ENCODE data around the gene MRPS6. TPM values are rescaled to one million over a fixed set of nuclear protein-coding genes. Genes with fewer than 3 reads are reported as not detected.

MRPS6 gene
- total RNA-seq, 4 donors from 2014 or later = 39.3 to 56.7 (median 45.8) TPM

DNA sequence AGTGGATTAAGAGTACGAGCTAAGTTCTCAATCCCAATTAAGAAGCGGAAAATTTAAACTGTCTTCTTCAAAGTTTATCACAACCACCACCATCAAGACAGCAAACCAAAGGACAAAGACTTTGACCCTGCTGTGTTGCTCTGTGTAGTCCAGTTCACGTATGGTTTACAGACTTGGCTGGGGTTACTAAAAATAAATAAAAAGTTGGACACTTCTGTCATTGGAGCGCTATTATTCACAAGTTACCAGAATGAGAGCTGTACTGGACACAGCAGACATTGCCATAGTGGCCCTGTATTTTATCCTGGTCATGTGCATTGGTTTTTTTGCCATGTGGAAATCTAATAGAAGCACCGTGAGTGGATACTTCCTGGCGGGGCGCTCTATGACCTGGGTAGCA is 21.6 kb downstream of the MRPS6 start:
- Histone ChIP-seq H3K27me3 (no peaks in the 10 kb centered on the region), H3K9me3 (no peaks in the 10 kb centered on the region), H3K4me1 (peaks cover 9% of the 10 kb centered on the region), H3K4me3 (no peak overlapping the region), H3K27ac (no peak overlapping the region), H3K36me3 (peaks cover 18% of the 10 kb centered on the region)
- 92% methylated on average over 7 of the region's 7 CpGs for WGBS
- TF ChIP-seq CTCF (IDR thresholded peaks at IDR 0.05) (no peak), POLR2A (IDR thresholded peaks at IDR 0.05) (no peak), POLR2AphosphoS5 (IDR thresholded peaks at IDR 0.05) (no peak)
- DNase-seq (ENCODE audit: low spot score in 2 of 2) = no peak

- Histone ChIP-seq H3K4me3 (no peak overlapping the region), H3K9me3 (no peaks in the 10 kb centered on the region), H3K36me3 (peaks cover 18% of the 10 kb centered on the region), H3K27ac (no peak overlapping the region), H3K27me3 (no peaks in the 10 kb centered on the region), H3K4me1 (peaks cover 18% of the 10 kb centered on the region)
- 74% methylated on average over 2 of the region's 2 CpGs for WGBS
- no peak for TF ChIP-seq POLR2AphosphoS5 (IDR thresholded peaks at IDR 0.05)
- no peak for TF ChIP-seq CTCF (IDR thresholded peaks at IDR 0.05)
- TF ChIP-seq EP300 (IDR thresholded peaks at IDR 0.05) = no peak
- TF ChIP-seq POLR2A (IDR thresholded peaks at IDR 0.05) = no peak
- no peak for DNase-seq (ENCODE audit: low spot score in 2 of 2)
Measured at GRCh38 chr21:34097442-34097841, 24.1 kb downstream of the MRPS6 start.

- 94% methylated on average over 2 of the region's 2 CpGs for WGBS
- no peak for DNase-seq (ENCODE audit: low spot score in 2 of 2)
- H3K36me3 ChIP-seq = peaks cover 13% of the 10 kb centered on the region
- no peaks in the 10 kb centered on the region for H3K9me3 ChIP-seq
- TF ChIP-seq CTCF (IDR thresholded peaks at IDR 0.05) (no peak), POLR2A (IDR thresholded peaks at IDR 0.05) (no peak)
- H3K27ac ChIP-seq = no peak overlapping the region
- no peaks in the 10 kb centered on the region for H3K27me3 ChIP-seq
- H3K4me3 ChIP-seq = no peak overlapping the region
- peaks cover 13% of the 10 kb centered on the region for H3K4me1 ChIP-seq
Measured at GRCh38 chr21:34100337-34100736, 27.0 kb downstream of the MRPS6 start.

DNA sequence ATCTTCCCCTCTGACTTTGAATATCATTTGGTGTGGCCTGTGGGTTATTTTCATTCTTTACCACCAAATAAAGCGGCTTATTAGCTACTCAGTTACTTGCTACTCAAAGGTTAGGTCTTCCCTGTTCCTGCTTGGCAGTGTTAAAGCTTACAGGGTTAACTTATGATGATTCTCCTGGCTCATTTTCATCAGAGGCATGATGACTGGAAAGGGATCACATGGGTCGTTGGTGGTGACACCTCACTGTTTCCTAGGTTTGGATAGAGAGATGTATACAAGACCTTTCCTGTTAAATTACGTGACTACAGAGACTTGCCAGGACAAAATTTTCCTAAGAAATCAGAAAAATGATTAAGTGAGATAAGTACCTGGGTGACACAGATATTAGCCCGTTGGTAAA is 27.4 kb downstream of the MRPS6 start:
- Histone ChIP-seq H3K27me3 (no peaks in the 10 kb centered on the region), H3K4me1 (peaks cover 13% of the 10 kb centered on the region), H3K36me3 (peaks cover 8% of the 10 kb centered on the region), H3K27ac (no peak overlapping the region), H3K9me3 (no peaks in the 10 kb centered on the region), H3K4me3 (no peak overlapping the region)
- DNase-seq (ENCODE audit: low spot score in 2 of 2) = no peak
- TF ChIP-seq POLR2A (IDR thresholded peaks at IDR 0.05) = no peak
- TF ChIP-seq POLR2AphosphoS5 (IDR thresholded peaks at IDR 0.05) = no peak
- TF ChIP-seq EP300 (IDR thresholded peaks at IDR 0.05) = no peak
- no peak for TF ChIP-seq CTCF (IDR thresholded peaks at IDR 0.05)
- WGBS = 55% methylated on average over 4 of the region's 4 CpGs

- no peaks in the 10 kb centered on the region for H3K27me3 ChIP-seq
- TF ChIP-seq EP300 (IDR thresholded peaks at IDR 0.05) = no peak
- no peak for TF ChIP-seq POLR2AphosphoS5 (IDR thresholded peaks at IDR 0.05)
- TF ChIP-seq POLR2A (IDR thresholded peaks at IDR 0.05) = no peak
- TF ChIP-seq CTCF (IDR thresholded peaks at IDR 0.05) = no peak
Measured at GRCh38 chr21:34105947-34106541, 32.7 kb downstream of the MRPS6 start.

More at GRCh38 chr21:34105947-34106541, 32.7 kb downstream of the MRPS6 start:
- Histone ChIP-seq H3K36me3 (no peaks in the 10 kb centered on the region), H3K9me3 (no peaks in the 10 kb centered on the region), H3K4me1 (peaks cover 7% of the 10 kb centered on the region), H3K27ac (no peak overlapping the region), H3K4me3 (no peak overlapping the region)
- DNase-seq (ENCODE audit: low spot score in 2 of 2) = no peak

Measured in suprapubic skin (tissue), 4 donors.